CD4-positive, alpha-beta T cell treated with Interleukin-21 for 1 hour (primary cell): ENCODE data around the gene RAB40A.

ENCODE experiments used
- DNase-seq: peaks from one replicate; pipeline ENCODE4 v3.0.0-alpha.2; 2020

The RAB40A gene

GRCh38 chrX:103460001-103460755 lies 59.1 kb downstream of the RAB40A start:
- peak; percentile 43 for DNase-seq

- no peak for DNase-seq
These were observed 65.6 kb downstream of the RAB40A start for GRCh38 chrX:103453655-103454054.
